Endothelial cell of umbilical vein (primary cell): ENCODE measurements around the gene C2CD4D. TPM values are rescaled to one million over a fixed set of nuclear protein-coding genes. Genes with fewer than 3 reads are reported as not detected.

Source experiments
- BruUV-seq: library from RNA; stranded (reverse); fragments of 400-500 nt; replicated peaks from 2 replicates; lab custom pipeline; 2021; lab: Mats Ljungman, UMichigan
- CTCF ChIA-PET: fragments of 300-600, 350-600 bp; sonication (Branson Sonifier 250); formaldehyde crosslinking; loops from one replicate; lab custom pipeline; 2021; ENCODE audit warnings: antibody characterized with exemption, inconsistent platforms; lab: Charles Lee
- POLR2A ChIA-PET: fragments of 300-600, 350-600 bp; sonication (Branson Sonifier 250); formaldehyde crosslinking; loops from one replicate; lab custom pipeline; 2021; ENCODE audit warnings: antibody characterized with exemption, inconsistent platforms; lab: Charles Lee
- DNase-seq: peaks from one replicate; pipeline ENCODE4 v3.0.0-alpha.2; 2011; ENCODE audit warnings: low read depth, low spot score
- FAIRE-seq: peaks from 2 replicates; lab custom pipeline; 2011; peaks lifted over from hg19 to GRCh38; lab: Jason Lieb, UNC
- H2AFZ ChIP-seq: 2 replicates; pipeline ENCODE4 v1.6.0; 2012; ENCODE audit warnings: low read depth, low read length, control low read depth, inconsistent platforms
- H3K27ac ChIP-seq: 2 replicates; pipeline ENCODE4 v1.5.1; 2011; ENCODE audit warnings: low read depth, mild to moderate bottlenecking, control low read depth, low read length, moderate library complexity; ENCODE audit not compliant: insufficient read depth
- H3K27me3 ChIP-seq, 2 experiments: 2 replicates each; pipeline versions ENCODE4 v1.6.0 to v1.6.1; 2011; ENCODE audit warnings: low read length in 2 of 2, mixed read lengths in 1 of 2; ENCODE audit not compliant: control insufficient read depth in 2 of 2, insufficient read depth in 2 of 2
- H3K36me3 ChIP-seq, 2 experiments: 2 replicates in 1 of 2; 3 replicates in 1 of 2; pipeline ENCODE4 v1.5.1; 2011; ENCODE audit warnings: low read length in 2 of 2, mild to moderate bottlenecking in 1 of 2, moderate library complexity in 1 of 2; ENCODE audit not compliant: control insufficient read depth in 2 of 2, insufficient read depth in 2 of 2; ENCODE audit errors: extremely low read depth in 1 of 2
- H3K4me1 ChIP-seq: 3 replicates; pipeline ENCODE4 v1.5.1; 2011; ENCODE audit warnings: mild to moderate bottlenecking, low read length; ENCODE audit not compliant: control insufficient read depth, insufficient read depth; ENCODE audit errors: extremely low read depth
- H3K4me2 ChIP-seq: 2 replicates; pipeline ENCODE4 v1.6.1; 2011; ENCODE audit warnings: low read length, control low read depth, mixed read lengths; ENCODE audit not compliant: insufficient read depth
- H3K4me3 ChIP-seq, 3 experiments: fragments of 200-600 bp in 1 of 3; sonication (generic), shearing (Covaris generic) in 1 of 3; replicated peaks in 1 of 3; 2 replicates each; pipeline ENCODE4 v1.5.1; 2011 to 2016; ENCODE audit warnings: control low read depth in 3 of 3, low read length in 3 of 3, mild to moderate bottlenecking in 2 of 3, inconsistent platforms in 1 of 3, low read depth in 1 of 3, moderate library complexity in 1 of 3; ENCODE audit not compliant: insufficient read depth in 1 of 3
- H3K79me2 ChIP-seq: 2 replicates; pipeline ENCODE4 v1.6.0; 2012; ENCODE audit warnings: low read length, inconsistent platforms; ENCODE audit not compliant: control insufficient read depth, insufficient read depth
- H3K9ac ChIP-seq: replicated peaks from 2 replicates; pipeline ENCODE3; 2011; ENCODE audit warnings: low read length, control low read depth; ENCODE audit not compliant: insufficient read depth; ENCODE audit errors: extremely low read depth
- H3K9me1 ChIP-seq: replicated peaks from 3 replicates; pipeline ENCODE4 v1.6.0; 2011; ENCODE audit warnings: mild to moderate bottlenecking, low read length; ENCODE audit not compliant: control insufficient read depth, insufficient read depth; ENCODE audit errors: extremely low read depth
- H3K9me3 ChIP-seq: replicated peaks from 2 replicates; pipeline ENCODE4 v1.5.1; 2012; ENCODE audit warnings: low read length, inconsistent platforms; ENCODE audit not compliant: control insufficient read depth, insufficient read depth
- H4K20me1 ChIP-seq: replicated peaks from 2 replicates; pipeline ENCODE3; 2011; ENCODE audit warnings: mild to moderate bottlenecking, low read length; ENCODE audit not compliant: control insufficient read depth, insufficient read depth; ENCODE audit errors: extremely low read depth
- EZH2 ChIP-seq: IDR thresholded peaks from 2 replicates; pipeline ENCODE4 v1.6.1; 2012; ENCODE audit warnings: borderline replicate concordance, low read depth, mild to moderate bottlenecking, moderate library complexity, low read length, inconsistent platforms; ENCODE audit not compliant: severe bottlenecking
- FOS ChIP-seq: IDR thresholded peaks from 2 replicates; pipeline ENCODE4 v1.6.1; 2011; ENCODE audit warnings: mild to moderate bottlenecking, low read length, moderate library complexity, borderline replicate concordance; ENCODE audit not compliant: insufficient read depth
- GATA2 ChIP-seq: IDR thresholded peaks from 2 replicates; pipeline ENCODE4 v1.7.0; 2011; ENCODE audit warnings: low read depth, mild to moderate bottlenecking, moderate library complexity, mixed read lengths, low read length; ENCODE audit not compliant: insufficient read length, insufficient read depth
- JUN ChIP-seq: IDR thresholded peaks from 2 replicates; pipeline ENCODE4 v1.6.1; 2011; ENCODE audit warnings: borderline replicate concordance, low read depth; ENCODE audit not compliant: insufficient read length, insufficient read depth
- MYC ChIP-seq: IDR thresholded peaks from one replicate; pipeline ENCODE4 v1.6.1; 2011; ENCODE audit warnings: mild to moderate bottlenecking, low read depth, low read length
- POLR2A ChIP-seq: IDR thresholded peaks from 2 replicates; pipeline ENCODE4 v1.6.1; 2012; ENCODE audit warnings: low read depth, mild to moderate bottlenecking, control low read depth, low read length
- POLR2AphosphoS5 ChIP-seq: IDR thresholded peaks from 2 replicates; pipeline ENCODE4 v1.6.1; 2012; ENCODE audit warnings: low read depth, mild to moderate bottlenecking, control low read depth, low read length, moderate library complexity; ENCODE audit not compliant: insufficient read depth
- dilution Hi-C: fragments of 300-500 bp; cut with MboI; formaldehyde crosslinking; loops from one replicate; pipeline ENCODE4 v1.15.0; 2019; ENCODE audit warnings: low sequenced_read_pairs; ENCODE audit not compliant: extremely low pct_ligation_motif_present
- intact Hi-C: fragments of 100-400 bp; cut with micrococcal nuclease; formaldehyde crosslinking; loops from one replicate; pipeline ENCODE4 v1.10.0; 2022
- polyA plus RNA-seq, 4 experiments: library from polyadenylated mRNA; depleted of rRNA in 3 of 4; stranded (reverse) in 3 of 4; unstranded in 1 of 4; fragments of >200 nt; gene quantifications; 2 replicates each; pipeline versions ENCODE4 v1.2.1 to v1.2.3, GENCODE V29; 2011 to 2012; ENCODE audit warnings: missing spikeins in 1 of 4
- total RNA-seq: library from RNA; stranded (reverse); gene quantifications from 2 replicates; pipeline ENCODE4 v1.2.3, GENCODE V29; 2021
- TF ChIP-seq, protein P1 (sequence below): IDR thresholded peaks from 2 replicates; pipeline ENCODE4 v1.6.1; 2011; ENCODE audit not compliant: insufficient read depth, insufficient read length
- TF ChIP-seq, protein P2 (sequence below), 2 donors: IDR thresholded peaks; 1 replicate in 1 of 2; 2 replicates in 1 of 2; pipeline ENCODE4 v1.5.1; 2011; ENCODE audit warnings: low read length in 2 of 2, mild to moderate bottlenecking in 2 of 2, moderate library complexity in 2 of 2, control low read depth in 1 of 2, inconsistent platforms in 1 of 2, low read depth in 1 of 2; ENCODE audit not compliant: insufficient read depth in 1 of 2; ENCODE audit errors: extremely low read depth in 1 of 2

The C2CD4D gene
- total and polyA plus RNA-seq, 2 donors (not counting 3 experiments of a cell fraction or from before 2014, with no cell fraction given), result not detected

DNA sequence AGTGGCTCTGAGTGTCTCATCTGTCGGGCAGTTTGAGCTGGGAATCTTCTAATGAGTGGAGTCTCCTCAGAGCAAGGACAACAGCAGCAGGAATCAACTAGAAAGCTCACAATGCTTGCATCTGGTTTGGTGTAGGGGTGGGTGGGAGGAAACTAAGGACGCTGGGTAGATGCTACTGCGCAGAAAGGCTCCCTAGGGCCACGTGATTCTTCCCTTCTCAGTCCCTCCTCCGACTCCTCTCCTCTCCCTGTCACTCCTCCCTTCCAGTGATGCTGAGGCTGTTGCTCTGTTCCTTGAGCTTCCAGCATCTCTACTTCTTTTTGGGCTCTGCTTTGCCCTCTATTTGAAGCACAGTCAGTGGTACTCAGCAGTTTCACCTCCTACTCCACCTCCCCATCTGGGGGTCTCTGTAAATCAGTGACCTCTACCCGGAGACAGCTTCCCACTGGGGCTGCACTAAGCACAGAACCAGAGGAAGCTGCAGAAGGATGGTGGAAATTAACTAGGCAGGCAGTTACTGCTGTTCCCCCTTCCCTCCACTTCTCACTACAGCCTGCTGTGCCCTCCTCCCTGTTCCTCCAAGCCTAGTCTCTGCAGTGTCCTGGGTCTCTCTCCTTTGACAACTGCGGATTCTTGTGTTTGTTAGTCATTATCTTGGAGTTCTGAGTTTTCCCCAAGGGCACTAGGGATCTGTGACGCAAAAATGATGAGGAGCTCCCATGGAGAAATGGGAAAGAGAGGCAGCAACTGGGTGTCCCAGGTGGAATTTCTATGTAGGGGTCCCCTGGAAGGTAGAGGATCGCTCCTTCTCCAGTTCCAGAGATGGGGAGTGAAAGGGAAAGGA is 40.2 kb downstream of the C2CD4D start:
- POLR2A ChIA-PET, result no interaction called here
- Histone ChIP-seq H4K20me1 (no peaks in the 10 kb centered on the region), H3K4me1 (no peaks in the 10 kb centered on the region), H3K4me3 (no peak overlapping the region), H3K27ac (no peak overlapping the region), H3K27me3 (peaks cover 4% of the 10 kb centered on the region in 2 experiments), H3K4me2 (no peak overlapping the region), H3K9ac (no peak overlapping the region), H3K36me3 (no peaks in the 10 kb centered on the region), H3K79me2 (no peaks in the 10 kb centered on the region), H2AFZ (no peak overlapping the region), H3K9me1 (no peaks in the 10 kb centered on the region), H3K9me3 (no peaks in the 10 kb centered on the region)
- DNase-seq (no peak), FAIRE-seq (no peak)
- dilution Hi-C loops (no loop called here), intact Hi-C loops (no loop called here)
- no TSS peak for BruUV-seq
- TF ChIP-seq, protein P1, sequence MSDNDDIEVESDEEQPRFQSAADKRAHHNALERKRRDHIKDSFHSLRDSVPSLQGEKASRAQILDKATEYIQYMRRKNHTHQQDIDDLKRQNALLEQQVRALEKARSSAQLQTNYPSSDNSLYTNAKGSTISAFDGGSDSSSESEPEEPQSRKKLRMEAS, result no peak
- TF ChIP-seq JUN (no peak), FOS (no peak)
- CTCF ChIA-PET, result interaction anchor here (1.1 to 1.5 kb wide), 4 partner anchors 9 to 43 kb away, joined by 3 to 5 read pairs (median 4); no protein-coding TSS in a partner anchor

DNA sequence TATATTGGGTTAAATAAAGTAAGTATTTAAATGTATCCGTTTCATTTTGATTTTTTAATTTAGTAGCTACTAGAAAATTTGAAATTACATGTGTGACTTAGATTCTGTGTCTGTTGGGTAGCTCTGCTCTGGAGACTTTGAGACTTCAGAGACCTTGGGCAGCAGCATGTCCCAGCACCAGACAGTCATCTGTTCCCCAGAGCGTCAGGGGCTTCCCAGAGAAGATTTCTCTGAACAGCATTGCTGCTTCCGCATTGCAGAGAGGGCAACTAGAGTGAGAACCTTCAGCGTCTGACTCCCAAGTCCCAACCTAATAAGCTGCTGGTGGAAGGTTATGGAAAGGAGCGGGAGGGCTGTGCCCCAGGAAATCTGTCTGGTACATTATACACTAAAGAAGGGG is 41.0 kb downstream of the C2CD4D start:
- FAIRE-seq, result no peak
- no peak for DNase-seq
- H3K4me3 ChIP-seq, result no peak overlapping the region
- no peaks in the 10 kb centered on the region for H3K36me3 ChIP-seq
- no peak overlapping the region for H3K4me2 ChIP-seq
- POLR2A ChIA-PET, result no interaction called here
- H3K9me1 ChIP-seq, result no peaks in the 10 kb centered on the region
- CTCF ChIA-PET, result interaction anchor here (1.1 to 1.5 kb wide), 3 partner anchors 9 to 42 kb away, joined by 3 to 5 read pairs (median 4); no protein-coding TSS in a partner anchor
- no peaks in the 10 kb centered on the region for H3K9me3 ChIP-seq
- H4K20me1 ChIP-seq, result no peaks in the 10 kb centered on the region
- no peak overlapping the region for H3K9ac ChIP-seq
- H3K27me3 ChIP-seq, result peaks cover 4% of the 10 kb centered on the region in 2 experiments
- intact Hi-C loops, result no loop called here
- no peak overlapping the region for H3K27ac ChIP-seq
- dilution Hi-C loops, result no loop called here
- H2AFZ ChIP-seq, result no peak overlapping the region
- no peak for TF ChIP-seq POLR2A
- TF ChIP-seq, protein P2, sequence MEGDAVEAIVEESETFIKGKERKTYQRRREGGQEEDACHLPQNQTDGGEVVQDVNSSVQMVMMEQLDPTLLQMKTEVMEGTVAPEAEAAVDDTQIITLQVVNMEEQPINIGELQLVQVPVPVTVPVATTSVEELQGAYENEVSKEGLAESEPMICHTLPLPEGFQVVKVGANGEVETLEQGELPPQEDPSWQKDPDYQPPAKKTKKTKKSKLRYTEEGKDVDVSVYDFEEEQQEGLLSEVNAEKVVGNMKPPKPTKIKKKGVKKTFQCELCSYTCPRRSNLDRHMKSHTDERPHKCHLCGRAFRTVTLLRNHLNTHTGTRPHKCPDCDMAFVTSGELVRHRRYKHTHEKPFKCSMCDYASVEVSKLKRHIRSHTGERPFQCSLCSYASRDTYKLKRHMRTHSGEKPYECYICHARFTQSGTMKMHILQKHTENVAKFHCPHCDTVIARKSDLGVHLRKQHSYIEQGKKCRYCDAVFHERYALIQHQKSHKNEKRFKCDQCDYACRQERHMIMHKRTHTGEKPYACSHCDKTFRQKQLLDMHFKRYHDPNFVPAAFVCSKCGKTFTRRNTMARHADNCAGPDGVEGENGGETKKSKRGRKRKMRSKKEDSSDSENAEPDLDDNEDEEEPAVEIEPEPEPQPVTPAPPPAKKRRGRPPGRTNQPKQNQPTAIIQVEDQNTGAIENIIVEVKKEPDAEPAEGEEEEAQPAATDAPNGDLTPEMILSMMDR (IDR thresholded peaks at IDR 0.05; ENCODE audit: extremely low read depth in 1 of 2, insufficient read depth in 1 of 2, low read depth in 1 of 2, low read length in 2 of 2), result no peak
- no peak for TF ChIP-seq POLR2AphosphoS5
- TF ChIP-seq FOS, result no peak
- TF ChIP-seq, protein P1, result no peak
- no peak for TF ChIP-seq MYC
- no peak for TF ChIP-seq EZH2
- TF ChIP-seq JUN, result no peak
- TF ChIP-seq GATA2, result no peak
- no peaks in the 10 kb centered on the region for H3K4me1 ChIP-seq
- BruUV-seq, result no TSS peak
- H3K79me2 ChIP-seq, result no peaks in the 10 kb centered on the region
